ENCODE data around the gene MMP24. TPM values are rescaled to one million over a fixed set of nuclear protein-coding genes. Genes with fewer than 3 reads are reported as not detected.

The MMP24 gene
- total and polyA plus RNA-seq, 2 of the 13 experiments (the other 11 are each of a cell fraction or from before 2014, with no cell fraction given), result 0.29 to 0.35 TPM

DNA sequence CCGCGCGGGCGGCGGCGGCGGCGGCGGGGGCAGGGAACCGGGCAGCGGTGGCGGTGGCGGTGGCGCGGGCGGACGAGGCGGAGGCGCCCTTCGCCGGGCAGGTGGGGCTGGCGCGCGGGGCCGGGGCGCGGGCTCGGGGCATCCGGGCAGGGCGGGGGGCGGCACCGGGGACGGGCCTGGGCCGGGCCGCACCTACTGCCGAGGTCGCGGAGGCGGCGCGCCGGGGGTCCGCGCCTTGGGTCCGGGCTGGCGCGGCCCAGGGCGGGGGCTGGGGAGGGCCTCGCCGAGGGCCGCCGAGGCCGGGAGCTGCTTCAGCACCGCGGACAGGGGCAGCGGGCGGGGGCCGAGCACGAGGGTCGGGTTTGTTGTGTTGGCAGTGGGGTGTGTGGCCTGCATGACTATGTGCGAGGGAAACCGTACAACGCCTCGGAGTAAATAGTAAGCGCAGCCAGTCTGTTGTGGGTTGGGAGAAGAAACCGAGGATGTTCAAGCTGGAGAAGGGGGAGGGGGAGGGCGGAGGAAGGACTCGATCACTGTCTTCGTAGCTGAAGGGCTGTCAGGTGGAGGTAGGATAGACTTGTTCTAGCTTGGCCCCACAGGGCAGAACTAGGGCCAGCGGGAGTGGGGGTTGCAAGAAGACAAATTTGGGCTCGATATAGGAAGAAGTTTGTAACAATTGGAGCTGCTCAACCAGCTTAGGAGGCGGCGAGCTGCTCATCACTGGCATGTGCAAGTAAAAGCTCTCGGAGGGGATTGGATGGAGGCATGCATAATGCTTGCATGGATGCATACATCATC, 593 bp downstream of the MMP24 start (continued):
- TF ChIP-seq, protein P1, sequence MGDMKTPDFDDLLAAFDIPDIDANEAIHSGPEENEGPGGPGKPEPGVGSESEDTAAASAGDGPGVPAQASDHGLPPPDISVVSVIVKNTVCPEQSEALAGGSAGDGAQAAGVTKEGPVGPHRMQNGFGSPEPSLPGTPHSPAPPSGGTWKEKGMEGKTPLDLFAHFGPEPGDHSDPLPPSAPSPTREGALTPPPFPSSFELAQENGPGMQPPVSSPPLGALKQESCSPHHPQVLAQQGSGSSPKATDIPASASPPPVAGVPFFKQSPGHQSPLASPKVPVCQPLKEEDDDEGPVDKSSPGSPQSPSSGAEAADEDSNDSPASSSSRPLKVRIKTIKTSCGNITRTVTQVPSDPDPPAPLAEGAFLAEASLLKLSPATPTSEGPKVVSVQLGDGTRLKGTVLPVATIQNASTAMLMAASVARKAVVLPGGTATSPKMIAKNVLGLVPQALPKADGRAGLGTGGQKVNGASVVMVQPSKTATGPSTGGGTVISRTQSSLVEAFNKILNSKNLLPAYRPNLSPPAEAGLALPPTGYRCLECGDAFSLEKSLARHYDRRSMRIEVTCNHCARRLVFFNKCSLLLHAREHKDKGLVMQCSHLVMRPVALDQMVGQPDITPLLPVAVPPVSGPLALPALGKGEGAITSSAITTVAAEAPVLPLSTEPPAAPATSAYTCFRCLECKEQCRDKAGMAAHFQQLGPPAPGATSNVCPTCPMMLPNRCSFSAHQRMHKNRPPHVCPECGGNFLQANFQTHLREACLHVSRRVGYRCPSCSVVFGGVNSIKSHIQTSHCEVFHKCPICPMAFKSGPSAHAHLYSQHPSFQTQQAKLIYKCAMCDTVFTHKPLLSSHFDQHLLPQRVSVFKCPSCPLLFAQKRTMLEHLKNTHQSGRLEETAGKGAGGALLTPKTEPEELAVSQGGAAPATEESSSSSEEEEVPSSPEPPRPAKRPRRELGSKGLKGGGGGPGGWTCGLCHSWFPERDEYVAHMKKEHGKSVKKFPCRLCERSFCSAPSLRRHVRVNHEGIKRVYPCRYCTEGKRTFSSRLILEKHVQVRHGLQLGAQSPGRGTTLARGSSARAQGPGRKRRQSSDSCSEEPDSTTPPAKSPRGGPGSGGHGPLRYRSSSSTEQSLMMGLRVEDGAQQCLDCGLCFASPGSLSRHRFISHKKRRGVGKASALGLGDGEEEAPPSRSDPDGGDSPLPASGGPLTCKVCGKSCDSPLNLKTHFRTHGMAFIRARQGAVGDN (CRISPR knock-in tag; IDR thresholded peaks at IDR 0.05), result peak; percentile 84
- TF ChIP-seq ZMYM2 (CRISPR knock-in tag; IDR thresholded peaks at IDR 0.05) (no peak), ZNF761 (CRISPR knock-in tag; conservative IDR thresholded peaks at IDR 0.05) (peak; percentile 96), FIP1L1 (IDR thresholded peaks at IDR 0.05; ENCODE audit: borderline replicate concordance, insufficient read depth, low read depth, low read length) (no peak), ZNF496 (CRISPR knock-in tag; IDR thresholded peaks at IDR 0.05; ENCODE audit: insufficient replicate concordance) (no peak), STAT6 (CRISPR knock-in tag; IDR thresholded peaks at IDR 0.05; ENCODE audit: borderline replicate concordance) (no peak), YEATS2 (CRISPR knock-in tag; IDR thresholded peaks at IDR 0.05; ENCODE audit: borderline replicate concordance) (peak; percentile 72; the same call in 1 of the 2 replicates), NR2F2 (IDR thresholded peaks at IDR 0.05; ENCODE audit: borderline replicate concordance, low read depth) (no peak), JARID2 (CRISPR knock-in tag; IDR thresholded peaks at IDR 0.05; ENCODE audit: insufficient replicate concordance) (peak; percentile 72), ZC3H13 (CRISPR knock-in tag; IDR thresholded peaks at IDR 0.05) (peak; percentile 26; the same call in 1 of the 2 replicates), ZNF781 (CRISPR knock-in tag; IDR thresholded peaks at IDR 0.05; ENCODE audit: borderline replicate concordance, not compliant biosample characterization) (peak; percentile 76), FOXM1 (CRISPR knock-in tag; IDR thresholded peaks at IDR 0.05) (peak; percentile 96), NFKB2 (CRISPR knock-in tag; IDR thresholded peaks at IDR 0.05; ENCODE audit: borderline replicate concordance) (peak; percentile 99)
- TF ChIP-seq, protein P2, sequence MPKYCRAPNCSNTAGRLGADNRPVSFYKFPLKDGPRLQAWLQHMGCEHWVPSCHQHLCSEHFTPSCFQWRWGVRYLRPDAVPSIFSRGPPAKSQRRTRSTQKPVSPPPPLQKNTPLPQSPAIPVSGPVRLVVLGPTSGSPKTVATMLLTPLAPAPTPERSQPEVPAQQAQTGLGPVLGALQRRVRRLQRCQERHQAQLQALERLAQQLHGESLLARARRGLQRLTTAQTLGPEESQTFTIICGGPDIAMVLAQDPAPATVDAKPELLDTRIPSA (CRISPR knock-in tag; IDR thresholded peaks at IDR 0.05; ENCODE audit: borderline replicate concordance), result no peak
- TF ChIP-seq, protein P3, sequence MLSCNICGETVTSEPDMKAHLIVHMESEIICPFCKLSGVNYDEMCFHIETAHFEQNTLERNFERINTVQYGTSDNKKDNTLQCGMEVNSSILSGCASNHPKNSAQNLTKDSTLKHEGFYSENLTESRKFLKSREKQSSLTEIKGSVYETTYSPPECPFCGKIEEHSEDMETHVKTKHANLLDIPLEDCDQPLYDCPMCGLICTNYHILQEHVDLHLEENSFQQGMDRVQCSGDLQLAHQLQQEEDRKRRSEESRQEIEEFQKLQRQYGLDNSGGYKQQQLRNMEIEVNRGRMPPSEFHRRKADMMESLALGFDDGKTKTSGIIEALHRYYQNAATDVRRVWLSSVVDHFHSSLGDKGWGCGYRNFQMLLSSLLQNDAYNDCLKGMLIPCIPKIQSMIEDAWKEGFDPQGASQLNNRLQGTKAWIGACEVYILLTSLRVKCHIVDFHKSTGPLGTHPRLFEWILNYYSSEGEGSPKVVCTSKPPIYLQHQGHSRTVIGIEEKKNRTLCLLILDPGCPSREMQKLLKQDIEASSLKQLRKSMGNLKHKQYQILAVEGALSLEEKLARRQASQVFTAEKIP (CRISPR knock-in tag; IDR thresholded peaks at IDR 0.05; ENCODE audit: borderline replicate concordance), result no peak
- TF ChIP-seq, protein P4, sequence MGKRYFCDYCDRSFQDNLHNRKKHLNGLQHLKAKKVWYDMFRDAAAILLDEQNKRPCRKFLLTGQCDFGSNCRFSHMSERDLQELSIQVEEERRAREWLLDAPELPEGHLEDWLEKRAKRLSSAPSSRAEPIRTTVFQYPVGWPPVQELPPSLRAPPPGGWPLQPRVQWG (CRISPR knock-in tag; IDR thresholded peaks at IDR 0.05; ENCODE audit: borderline replicate concordance, low read depth), result peak; percentile 76; the same call in 1 of the 2 replicates

Data from HepG2 (cell line).